GM18499 (cell line): ENCODE measurements around the gene RNF168.
"Not testable (repeated sequence)": the region's sequence is repeated elsewhere in the genome, so short reads cannot be mapped to it uniquely, and the experiment has no call there.

ENCODE experiments used
- ATAC-seq: cut with Tn5 transposase; IDR thresholded peaks from one replicate; pipeline ENCODE4 v1.9.1; 2021; ENCODE audit warnings: moderate number of reproducible peaks; ENCODE audit not compliant: insufficient read depth, unreplicated experiment

RNF168 gene

DNA sequence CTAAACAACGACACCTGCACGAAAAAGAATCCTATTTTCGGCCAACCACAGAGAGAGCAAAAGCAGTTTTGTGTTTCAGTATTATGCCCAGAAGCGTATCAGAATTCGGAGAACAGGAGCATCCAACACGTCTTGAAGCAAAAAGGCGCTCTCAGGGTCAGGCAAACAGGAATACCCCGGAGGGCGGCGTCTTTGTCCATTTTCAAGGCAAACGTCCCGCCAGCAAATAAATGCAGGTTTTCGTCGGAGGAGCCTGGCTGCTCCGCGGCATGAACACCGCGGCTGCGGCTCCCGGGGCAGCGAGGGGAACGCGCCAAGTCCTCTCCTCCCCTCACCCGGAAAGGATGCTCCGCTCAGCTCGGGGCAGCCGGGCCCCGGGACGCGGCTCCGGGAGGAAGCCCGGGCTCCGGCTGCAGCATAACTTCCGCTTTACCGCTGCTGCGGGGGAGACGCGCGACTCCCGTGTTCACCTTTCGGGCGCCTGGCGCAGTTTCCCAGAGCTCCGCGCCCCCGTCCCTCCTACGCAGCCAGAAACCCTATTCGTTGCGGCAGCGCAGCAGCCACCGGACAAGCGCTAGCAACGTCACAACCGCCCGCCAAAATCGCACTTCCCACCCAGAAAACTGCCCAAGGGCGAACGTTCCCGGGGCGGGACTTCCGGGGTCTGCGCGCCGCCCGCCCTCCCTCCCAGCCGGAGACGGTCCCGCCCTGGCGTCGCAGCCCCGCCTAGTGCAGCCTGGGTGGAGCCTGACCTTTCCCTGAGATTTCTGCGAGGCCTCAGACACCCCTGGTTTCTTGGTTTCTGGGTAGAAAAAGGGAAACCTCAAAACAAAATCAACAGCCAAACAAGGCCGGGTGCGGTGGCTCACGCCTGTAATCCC is at the start of gene RNF168:
RNF168 (minus strand) TSS at position 573 of the 881 bp plus-strand sequence. CDS start 595 bp downstream, outside the sequence.
- peak; percentile 67 for ATAC-seq

DNA sequence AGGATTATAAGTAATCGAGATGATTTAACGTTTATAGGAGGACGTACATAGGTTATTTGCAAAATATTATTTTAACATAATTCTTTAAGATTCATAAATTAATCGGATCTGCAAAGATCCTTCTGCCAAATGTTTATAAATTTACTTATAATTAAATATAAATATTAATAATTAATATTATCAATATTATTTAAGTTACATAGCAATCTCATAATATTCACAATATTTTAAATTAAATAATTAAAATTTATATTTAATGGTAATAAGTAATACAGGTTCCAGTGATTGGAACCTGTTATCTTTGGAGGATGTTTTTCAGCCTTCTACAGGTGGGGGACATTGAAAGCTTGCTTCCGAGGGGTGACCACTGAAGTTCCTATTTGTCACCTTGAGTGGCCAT is 48.7 kb upstream of the RNF168 start:
- no peak for ATAC-seq

GRCh38 chr3:196550172-196550571 is 46.6 kb upstream of the RNF168 start:
- not testable (repeated sequence) for ATAC-seq

DNA sequence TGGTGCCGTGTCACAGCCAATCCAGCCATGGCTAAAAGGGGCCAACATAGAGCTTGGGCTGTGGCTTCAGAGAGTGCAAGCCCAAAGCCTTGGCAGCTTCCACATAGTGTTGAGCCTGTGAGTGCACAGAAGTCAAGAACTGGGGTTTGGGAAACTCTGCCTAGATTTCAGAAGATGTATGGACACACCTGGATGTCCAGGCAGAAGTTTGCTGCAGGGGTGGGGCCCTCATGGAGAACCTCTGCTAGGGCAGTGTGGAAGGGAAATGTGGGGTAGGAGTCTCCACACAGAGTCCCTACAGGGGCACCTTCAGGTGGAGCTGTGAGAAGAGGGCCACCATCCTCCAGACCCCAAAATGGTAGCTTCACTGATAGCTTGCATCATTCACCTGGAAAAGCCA is 45.7 kb upstream of the RNF168 start:
- not testable (repeated sequence) for ATAC-seq

- no peak for ATAC-seq
These were observed 43.5 kb upstream of the RNF168 start for GRCh38 chr3:196547067-196547466.

GRCh38 chr3:196546537-196546936 is 43.0 kb upstream of the RNF168 start:
- ATAC-seq, result no peak

DNA sequence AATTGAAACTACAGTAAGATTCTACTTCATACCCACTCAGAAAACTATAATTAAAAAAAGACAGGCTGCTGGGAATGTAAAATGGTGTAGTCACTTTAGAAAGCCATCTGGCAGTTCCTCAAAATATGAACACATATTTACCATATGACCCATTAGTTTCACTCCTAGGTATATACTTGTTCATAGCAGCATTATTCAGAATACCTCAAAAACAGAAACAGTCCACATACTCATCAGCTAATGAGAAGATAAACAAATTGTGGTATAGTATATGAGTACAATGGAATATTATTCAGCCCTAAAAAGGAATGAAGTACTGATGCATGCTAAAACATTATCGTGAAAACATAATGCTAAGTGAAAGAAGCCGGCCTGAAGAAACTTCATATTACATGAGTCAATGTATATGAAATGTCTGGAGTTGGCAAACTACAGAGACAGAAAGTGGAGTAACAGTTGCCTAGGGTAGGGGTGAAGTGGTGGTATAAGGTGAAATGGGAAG is 41.0 kb upstream of the RNF168 start:
- ATAC-seq, result no peak

DNA sequence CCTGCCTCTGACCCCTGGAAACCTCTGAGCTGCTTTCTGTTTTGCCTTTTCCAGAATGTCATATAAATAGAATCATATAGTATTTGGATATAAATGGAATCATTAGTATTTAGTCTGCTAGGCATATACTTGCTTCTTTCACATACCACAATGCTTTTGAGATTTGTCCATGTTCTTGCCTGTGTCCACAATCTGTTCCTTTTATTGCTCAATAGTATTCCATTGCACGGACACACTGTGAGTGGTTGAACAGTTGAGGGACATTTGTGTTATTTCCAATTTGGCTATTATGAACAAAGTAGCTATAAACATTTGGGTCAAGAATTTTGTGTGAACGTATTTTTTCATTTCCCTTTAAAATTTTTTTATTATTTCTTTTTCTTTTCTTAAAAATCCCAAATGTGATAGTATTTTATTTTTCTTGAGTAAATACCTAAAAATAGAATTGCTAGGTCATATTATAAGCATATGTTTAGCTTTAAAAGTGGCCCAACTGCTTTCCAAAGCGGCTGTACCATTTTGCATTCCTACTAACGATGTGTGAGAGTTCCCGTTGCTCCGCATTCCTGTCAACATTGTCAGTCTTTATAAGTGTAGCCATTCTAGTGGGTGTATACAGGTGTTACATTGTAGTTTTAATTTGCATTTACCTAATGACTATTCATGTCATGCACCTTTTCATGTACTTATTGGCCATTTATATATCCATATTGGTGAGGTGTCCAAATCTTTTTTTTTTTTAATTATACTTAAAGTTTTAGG is 38.3 kb upstream of the RNF168 start:
- no peak for ATAC-seq

DNA sequence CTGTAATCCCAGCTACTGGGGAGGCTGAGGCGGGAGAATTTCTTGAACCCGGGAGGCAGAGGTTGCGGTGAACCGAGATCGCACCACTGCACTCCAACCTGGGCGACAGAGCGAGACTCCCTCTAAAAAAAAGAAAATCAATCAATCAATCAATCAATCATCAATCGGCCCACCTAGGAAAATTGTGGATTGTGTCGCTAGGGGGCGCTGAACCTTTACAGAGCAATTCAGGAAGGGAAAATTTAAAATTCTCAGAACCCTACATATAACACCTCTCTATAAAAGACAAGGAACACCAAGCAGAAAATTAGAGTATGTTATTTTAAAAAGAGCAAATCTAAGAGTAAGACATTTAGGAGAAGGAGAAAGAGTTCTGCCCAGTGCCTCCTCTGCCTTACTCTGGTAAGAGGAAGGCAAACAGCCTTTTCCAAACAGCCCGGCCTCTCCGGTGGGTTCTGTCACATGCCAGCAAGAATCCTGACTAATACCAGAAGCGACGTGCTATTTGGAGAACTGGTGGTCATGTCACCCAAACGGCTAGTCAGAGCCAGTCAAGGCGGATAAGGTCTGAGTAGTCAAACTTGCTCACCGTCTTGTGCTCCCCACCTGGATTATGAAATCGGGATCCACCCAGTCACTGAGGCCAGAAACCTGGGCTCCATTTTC is 33.9 kb upstream of the RNF168 start:
- ATAC-seq, result no peak

DNA sequence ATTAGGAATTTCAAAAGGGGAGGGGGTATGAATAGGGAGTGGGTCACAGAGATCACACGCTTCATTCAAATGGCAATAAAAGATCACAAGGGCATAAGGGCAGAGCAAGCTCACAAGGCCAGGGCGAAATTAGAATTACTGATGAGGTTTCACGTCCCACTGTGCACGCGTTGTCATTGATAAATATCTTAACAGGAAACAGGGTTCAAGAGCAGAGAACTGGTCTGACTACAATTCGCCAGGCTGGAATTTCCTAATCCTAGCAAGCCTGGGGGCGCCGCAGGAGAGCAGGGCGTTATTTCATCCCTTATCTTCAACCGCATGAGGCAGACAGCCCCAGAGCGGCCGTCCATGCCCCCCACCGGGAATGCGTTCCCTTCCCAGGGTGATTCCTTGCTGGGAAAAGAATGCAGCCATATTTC is 29.7 kb upstream of the RNF168 start:
- no peak for ATAC-seq

DNA sequence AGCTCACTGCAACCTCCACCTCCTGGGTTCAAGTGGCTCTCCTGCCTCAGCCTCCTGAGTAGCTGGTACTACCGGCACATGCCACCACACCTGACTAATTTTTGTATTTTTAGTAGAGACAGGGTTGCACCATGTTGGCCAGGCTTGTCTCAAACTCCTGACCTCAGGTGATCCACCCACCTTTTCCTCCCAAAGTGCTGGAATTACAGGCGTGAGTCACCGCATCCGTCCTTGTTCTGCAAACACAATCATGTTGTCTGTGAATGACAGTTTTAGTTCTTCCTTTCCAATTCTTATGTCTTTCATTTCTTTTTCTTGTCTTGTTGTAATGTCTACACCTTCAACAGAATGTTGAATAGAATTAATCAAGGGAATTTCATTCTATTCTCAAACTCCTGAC is 27.9 kb upstream of the RNF168 start:
- ATAC-seq, result no peak

GRCh38 chr3:196528639-196529233 is 25.2 kb upstream of the RNF168 start:
- no peak for ATAC-seq

GRCh38 chr3:196525141-196525540 is 21.6 kb upstream of the RNF168 start:
- no peak for ATAC-seq

GRCh38 chr3:196524527-196524926 is 21.0 kb upstream of the RNF168 start:
- no peak for ATAC-seq

DNA sequence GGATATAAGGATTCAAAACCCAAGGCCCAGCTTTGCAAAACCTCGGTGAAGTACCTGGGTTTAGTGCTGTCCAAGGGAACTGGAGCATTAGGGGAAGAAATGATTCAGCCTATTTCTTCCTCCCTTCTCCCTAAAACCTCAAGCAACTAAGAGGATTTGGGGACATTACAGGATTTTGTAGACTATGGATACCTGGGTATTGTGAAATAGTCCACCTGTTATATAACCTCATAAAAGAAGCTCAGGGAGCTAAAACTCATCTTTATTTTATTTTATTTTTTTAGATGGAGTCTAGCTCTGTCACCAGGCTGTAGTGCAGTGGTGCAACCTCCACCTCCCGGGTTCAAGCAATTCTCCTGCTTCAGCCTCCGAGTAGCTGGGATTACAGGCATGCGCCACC is 20.3 kb upstream of the RNF168 start:
- ATAC-seq, result no peak

GRCh38 chr3:196521291-196521690 is 17.7 kb upstream of the RNF168 start:
- not testable (repeated sequence) for ATAC-seq

- no peak for ATAC-seq
These were observed 16.1 kb upstream of the RNF168 start for GRCh38 chr3:196519718-196520082.

- ATAC-seq, result no peak
These were observed 15.6 kb upstream of the RNF168 start for GRCh38 chr3:196518966-196519717.

DNA sequence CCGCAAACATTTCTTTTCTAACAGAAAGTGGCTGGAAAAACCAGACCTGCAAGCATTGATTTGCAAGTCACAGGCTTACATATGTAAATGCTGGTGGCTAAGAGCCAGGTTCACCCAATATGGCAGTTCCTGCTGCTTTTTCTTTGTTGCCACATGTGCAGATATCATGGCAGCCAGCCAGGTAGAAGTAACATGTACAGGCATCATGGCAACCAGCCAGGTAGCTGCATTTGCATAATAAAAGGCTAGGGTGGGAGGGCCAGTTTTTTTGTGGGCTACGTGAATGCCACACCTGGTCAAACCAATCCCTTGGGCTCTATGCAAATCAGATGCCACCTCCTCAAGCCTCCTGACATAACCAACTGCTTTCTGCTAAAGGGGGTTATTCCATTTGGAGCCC is 14.4 kb upstream of the RNF168 start:
- no peak for ATAC-seq
